Measurements from ENCODE around the gene RPS3.
A peak's percentile ranks its signal among the peaks of the same experiment; 100 is the strongest.
"Not testable (repeated sequence)": the region's sequence is repeated elsewhere in the genome, so short reads cannot be mapped to it uniquely, and the experiment has no call there.

RPS3 gene

GRCh38 chr11:75371949-75372876 is 27.1 kb upstream of the RPS3 start:
- peak; percentile 34 to 72 for DNase-seq (ENCODE audit: low read depth in 2 of 2)
- TF ChIP-seq CTCF (IDR thresholded peaks at IDR 0.05; ENCODE audit: low read depth, low read length), result no peak
- H3K4me3 ChIP-seq (replicated peaks in 1 of 2; ENCODE audit: low read depth in 2 of 2, low read length in 2 of 2), result no peak overlapping the region

DNA sequence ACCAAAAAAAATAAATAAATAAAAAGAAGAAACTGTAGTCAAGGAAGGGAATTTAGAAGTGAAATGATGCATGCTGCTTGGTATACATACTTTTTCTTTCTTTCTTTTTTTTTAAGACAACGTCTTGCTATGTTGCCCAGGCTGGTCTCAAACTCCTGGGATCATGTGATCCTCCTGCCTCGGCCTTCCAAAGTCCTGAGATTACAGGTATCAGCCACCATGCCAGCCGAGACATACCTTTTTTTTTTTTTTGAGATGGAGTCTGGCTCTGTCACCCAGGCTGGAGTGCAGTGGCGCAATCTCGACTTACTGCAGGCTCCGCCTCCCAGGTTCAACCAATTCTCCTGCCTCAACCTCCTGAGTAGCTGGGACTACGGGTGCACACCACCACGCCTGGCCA is 26.1 kb upstream of the RPS3 start:
- H3K4me3 ChIP-seq (replicated peaks in 1 of 2; ENCODE audit: low read depth in 2 of 2, low read length in 2 of 2), result no peak overlapping the region
- TF ChIP-seq CTCF (IDR thresholded peaks at IDR 0.05; ENCODE audit: low read depth, low read length), result no peak
- no peak for DNase-seq (ENCODE audit: low read depth in 2 of 2)

DNA sequence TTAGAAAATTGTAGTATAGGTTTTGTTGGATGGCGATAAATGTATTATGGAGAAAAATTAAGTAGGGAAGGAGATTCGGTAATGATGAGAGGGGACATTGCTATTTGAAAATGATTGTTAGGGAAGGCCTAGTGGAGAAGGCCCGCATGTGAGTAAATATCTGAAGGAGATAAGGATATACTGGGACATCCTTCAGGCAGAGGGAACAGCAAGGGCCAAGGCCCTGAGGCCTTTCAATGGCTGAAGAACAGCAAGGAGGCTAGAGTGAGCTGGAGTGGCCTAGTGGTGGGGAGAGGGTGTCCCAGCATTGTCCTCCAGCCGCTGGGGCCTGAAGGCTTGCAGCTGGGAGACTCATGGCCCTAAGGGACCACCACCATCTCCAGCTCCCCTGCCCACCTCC is 24.7 kb upstream of the RPS3 start:
- no peak for DNase-seq (ENCODE audit: low read depth in 2 of 2)
- no peak for TF ChIP-seq CTCF (IDR thresholded peaks at IDR 0.05; ENCODE audit: low read depth, low read length)
- H3K4me3 ChIP-seq (replicated peaks in 1 of 2; ENCODE audit: low read depth in 2 of 2, low read length in 2 of 2), result no peak overlapping the region

DNA sequence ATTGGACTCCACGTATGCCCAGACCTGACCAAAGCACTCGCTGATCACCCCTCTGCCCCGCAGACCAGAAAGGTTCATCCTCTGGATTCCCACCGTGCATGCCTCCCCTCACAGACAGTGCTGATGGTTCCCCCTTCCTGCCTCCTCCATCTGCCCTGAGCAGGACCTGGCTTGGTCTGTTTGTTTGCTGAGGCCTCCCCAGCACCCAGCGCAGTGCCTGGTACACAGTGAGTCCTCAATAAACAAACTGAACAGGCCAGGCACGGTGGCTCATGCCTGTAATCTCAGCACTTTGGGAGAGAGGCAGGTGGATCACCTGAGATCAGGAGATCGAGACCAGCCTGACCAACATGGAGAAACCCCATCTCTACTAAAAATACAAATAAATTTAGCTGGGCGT is 23.7 kb upstream of the RPS3 start:
- DNase-seq (ENCODE audit: low read depth in 2 of 2), result no peak

DNA sequence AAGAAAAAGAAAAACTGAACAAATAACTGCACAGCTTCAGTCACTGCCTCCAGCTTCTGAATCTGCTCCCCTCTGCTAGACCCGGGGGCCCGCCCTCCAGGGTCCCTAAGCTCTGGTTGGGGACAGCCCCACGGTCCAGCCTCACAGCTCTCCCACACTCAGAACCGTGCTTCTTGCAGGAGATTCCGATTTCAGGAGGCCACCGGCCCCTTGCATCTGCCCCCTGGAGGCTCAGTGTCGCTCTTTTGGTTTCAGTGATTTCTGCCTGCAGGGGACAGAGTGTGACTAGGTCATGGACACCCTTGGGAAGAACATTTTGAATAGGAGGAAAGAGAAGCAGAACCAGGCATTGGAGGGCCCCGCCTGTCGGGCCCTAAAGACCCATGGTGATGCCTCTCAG is 23.1 kb upstream of the RPS3 start:
- DNase-seq (ENCODE audit: low read depth in 2 of 2), result no peak
- H3K4me3 ChIP-seq (replicated peaks in 1 of 2; ENCODE audit: low read depth in 2 of 2, low read length in 2 of 2), result no peak overlapping the region
- TF ChIP-seq CTCF (IDR thresholded peaks at IDR 0.05; ENCODE audit: low read depth, low read length), result no peak

More for the DNA sequence above, 23.7 kb upstream of the RPS3 start:
- H3K4me3 ChIP-seq (replicated peaks in 1 of 2; ENCODE audit: low read depth in 2 of 2, low read length in 2 of 2), result no peak overlapping the region
- TF ChIP-seq CTCF (IDR thresholded peaks at IDR 0.05; ENCODE audit: low read depth, low read length), result no peak

DNA sequence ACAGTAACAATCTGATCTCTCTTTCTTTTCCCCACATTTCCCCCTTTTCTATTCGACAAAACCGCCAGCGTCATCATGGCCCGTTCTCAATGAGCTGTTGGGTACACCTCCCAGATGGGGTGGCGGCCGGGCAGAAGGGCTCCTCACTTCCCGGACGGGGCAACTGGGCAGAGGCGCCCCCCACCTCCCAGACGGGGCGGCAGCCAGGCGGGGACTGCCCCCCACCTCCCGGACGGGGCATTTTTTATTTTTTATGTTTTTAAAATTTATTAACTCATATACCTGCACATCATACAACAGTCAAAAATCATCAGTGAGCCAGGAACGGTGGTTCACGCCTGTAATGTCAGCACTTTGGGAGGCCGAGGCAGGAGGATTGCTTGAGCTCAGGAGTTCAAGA is 20.5 kb upstream of the RPS3 start:
- DNase-seq (ENCODE audit: low read depth in 2 of 2); H3K4me3 ChIP-seq (replicated peaks in 1 of 2; ENCODE audit: low read depth in 2 of 2, low read length in 2 of 2): not testable (repeated sequence)

DNA sequence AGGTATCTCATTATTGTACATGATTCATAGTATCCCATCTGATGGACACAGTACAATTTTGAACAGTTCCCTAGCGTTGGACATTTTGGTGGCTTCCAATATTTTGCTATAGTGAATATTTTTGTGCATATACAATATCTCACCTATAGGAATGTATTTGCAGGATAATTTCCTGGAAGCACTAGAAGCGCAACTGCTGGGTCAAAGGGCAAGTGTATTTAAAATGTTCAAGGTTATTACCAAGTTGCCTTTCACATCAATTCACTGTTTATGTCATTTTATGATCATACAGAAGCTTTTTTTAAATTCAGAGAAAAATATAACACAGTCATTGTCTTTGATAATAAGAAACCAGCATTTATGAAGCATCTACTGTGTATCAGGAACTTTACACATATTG is 19.1 kb upstream of the RPS3 start:
- no peak for DNase-seq (ENCODE audit: low read depth in 2 of 2)
- TF ChIP-seq CTCF (IDR thresholded peaks at IDR 0.05; ENCODE audit: low read depth, low read length), result no peak
- H3K4me3 ChIP-seq (replicated peaks in 1 of 2; ENCODE audit: low read depth in 2 of 2, low read length in 2 of 2), result no peak overlapping the region

All from cardiac fibroblast (primary cell).